Measurements from ENCODE around the gene ACER2.

- TF ChIP-seq CTCF (tag by site-specific recombination; IDR thresholded peaks at IDR 0.05) (no peak), ZNF549 (tag by site-specific recombination; IDR thresholded peaks at IDR 0.05) (no peak), ZNF664 (tag by site-specific recombination; IDR thresholded peaks at IDR 0.05) (no peak), ZNF747 (tag by site-specific recombination; IDR thresholded peaks at IDR 0.05) (no peak), ZNF202 (tag by site-specific recombination; IDR thresholded peaks at IDR 0.05; ENCODE audit: borderline replicate concordance) (no peak), ZNF76 (tag by site-specific recombination; IDR thresholded peaks at IDR 0.05; ENCODE audit: borderline replicate concordance, low read depth) (no peak), HOXA7 (CRISPR knock-in tag; IDR thresholded peaks at IDR 0.05; ENCODE audit: borderline replicate concordance) (no peak), ZNF837 (tag by site-specific recombination; IDR thresholded peaks at IDR 0.05) (no peak), YY1 (tag by site-specific recombination; IDR thresholded peaks at IDR 0.05) (no peak), ZNF292 (tag by site-specific recombination; IDR thresholded peaks at IDR 0.05; ENCODE audit: borderline replicate concordance, low read depth) (no peak)
- TF ChIP-seq, protein P1, sequence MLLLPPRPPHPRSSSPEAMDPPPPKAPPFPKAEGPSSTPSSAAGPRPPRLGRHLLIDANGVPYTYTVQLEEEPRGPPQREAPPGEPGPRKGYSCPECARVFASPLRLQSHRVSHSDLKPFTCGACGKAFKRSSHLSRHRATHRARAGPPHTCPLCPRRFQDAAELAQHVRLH (tag by site-specific recombination; IDR thresholded peaks at IDR 0.05): no peak
- TF ChIP-seq, protein P2, sequence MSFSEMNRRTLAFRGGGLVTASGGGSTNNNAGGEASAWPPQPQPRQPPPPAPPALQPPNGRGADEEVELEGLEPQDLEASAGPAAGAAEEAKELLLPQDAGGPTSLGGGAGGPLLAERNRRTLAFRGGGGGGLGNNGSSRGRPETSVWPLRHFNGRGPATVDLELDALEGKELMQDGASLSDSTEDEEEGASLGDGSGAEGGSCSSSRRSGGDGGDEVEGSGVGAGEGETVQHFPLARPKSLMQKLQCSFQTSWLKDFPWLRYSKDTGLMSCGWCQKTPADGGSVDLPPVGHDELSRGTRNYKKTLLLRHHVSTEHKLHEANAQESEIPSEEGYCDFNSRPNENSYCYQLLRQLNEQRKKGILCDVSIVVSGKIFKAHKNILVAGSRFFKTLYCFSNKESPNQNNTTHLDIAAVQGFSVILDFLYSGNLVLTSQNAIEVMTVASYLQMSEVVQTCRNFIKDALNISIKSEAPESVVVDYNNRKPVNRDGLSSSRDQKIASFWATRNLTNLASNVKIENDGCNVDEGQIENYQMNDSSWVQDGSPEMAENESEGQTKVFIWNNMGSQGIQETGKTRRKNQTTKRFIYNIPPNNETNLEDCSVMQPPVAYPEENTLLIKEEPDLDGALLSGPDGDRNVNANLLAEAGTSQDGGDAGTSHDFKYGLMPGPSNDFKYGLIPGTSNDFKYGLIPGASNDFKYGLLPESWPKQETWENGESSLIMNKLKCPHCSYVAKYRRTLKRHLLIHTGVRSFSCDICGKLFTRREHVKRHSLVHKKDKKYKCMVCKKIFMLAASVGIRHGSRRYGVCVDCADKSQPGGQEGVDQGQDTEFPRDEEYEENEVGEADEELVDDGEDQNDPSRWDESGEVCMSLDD (tag by site-specific recombination; IDR thresholded peaks at IDR 0.05): no peak
- TF ChIP-seq, protein P3, sequence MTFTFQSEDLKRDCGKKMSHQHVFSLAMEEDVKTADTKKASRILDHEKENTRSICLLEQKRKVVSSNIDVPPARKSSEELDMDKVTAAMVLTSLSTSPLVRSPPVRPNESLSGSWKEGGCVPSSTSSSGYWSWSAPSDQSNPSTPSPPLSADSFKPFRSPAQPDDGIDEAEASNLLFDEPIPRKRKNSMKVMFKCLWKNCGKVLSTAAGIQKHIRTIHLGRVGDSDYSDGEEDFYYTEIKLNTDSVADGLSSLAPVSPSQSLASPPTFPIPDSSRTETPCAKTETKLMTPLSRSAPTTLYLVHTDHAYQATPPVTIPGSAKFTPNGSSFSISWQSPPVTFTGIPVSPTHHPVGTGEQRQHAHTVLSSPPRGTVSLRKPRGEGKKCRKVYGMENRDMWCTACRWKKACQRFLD (tag by site-specific recombination; IDR thresholded peaks at IDR 0.05): no peak
- TF ChIP-seq, protein P4, sequence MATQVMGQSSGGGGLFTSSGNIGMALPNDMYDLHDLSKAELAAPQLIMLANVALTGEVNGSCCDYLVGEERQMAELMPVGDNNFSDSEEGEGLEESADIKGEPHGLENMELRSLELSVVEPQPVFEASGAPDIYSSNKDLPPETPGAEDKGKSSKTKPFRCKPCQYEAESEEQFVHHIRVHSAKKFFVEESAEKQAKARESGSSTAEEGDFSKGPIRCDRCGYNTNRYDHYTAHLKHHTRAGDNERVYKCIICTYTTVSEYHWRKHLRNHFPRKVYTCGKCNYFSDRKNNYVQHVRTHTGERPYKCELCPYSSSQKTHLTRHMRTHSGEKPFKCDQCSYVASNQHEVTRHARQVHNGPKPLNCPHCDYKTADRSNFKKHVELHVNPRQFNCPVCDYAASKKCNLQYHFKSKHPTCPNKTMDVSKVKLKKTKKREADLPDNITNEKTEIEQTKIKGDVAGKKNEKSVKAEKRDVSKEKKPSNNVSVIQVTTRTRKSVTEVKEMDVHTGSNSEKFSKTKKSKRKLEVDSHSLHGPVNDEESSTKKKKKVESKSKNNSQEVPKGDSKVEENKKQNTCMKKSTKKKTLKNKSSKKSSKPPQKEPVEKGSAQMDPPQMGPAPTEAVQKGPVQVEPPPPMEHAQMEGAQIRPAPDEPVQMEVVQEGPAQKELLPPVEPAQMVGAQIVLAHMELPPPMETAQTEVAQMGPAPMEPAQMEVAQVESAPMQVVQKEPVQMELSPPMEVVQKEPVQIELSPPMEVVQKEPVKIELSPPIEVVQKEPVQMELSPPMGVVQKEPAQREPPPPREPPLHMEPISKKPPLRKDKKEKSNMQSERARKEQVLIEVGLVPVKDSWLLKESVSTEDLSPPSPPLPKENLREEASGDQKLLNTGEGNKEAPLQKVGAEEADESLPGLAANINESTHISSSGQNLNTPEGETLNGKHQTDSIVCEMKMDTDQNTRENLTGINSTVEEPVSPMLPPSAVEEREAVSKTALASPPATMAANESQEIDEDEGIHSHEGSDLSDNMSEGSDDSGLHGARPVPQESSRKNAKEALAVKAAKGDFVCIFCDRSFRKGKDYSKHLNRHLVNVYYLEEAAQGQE (tag by site-specific recombination; IDR thresholded peaks at IDR 0.05): no peak
Observed at GRCh38 chr9:19380826-19381075, 28.1 kb upstream of the ACER2 start.

All from HEK293 (cell line).